GM23338 (cell line): Measurements from ENCODE around the gene TRIM22. TPM values are rescaled to one million over a fixed set of nuclear protein-coding genes. Genes with fewer than 3 reads are reported as not detected.

Experiments
- ATAC-seq: fragments of 200-7000 bp; cut with Tn5 transposase; 3 replicates; pipeline ENCODE4 v1.9.1; 2020
- DNase-seq: peaks from one replicate; pipeline ENCODE4 v3.0.0-alpha.2; 2015; ENCODE audit warnings: low spot score
- H2AFZ ChIP-seq: fragments of 200-600 bp; sonication (generic); 2 replicates; pipeline ENCODE4 v1.8.0; 2016; ENCODE audit warnings: antibody characterized with exemption, mild to moderate bottlenecking, moderate library complexity
- H3F3A ChIP-seq: fragments of 200-600 bp; sonication (generic); replicated peaks from 2 replicates; pipeline ENCODE4 v1.8.0; 2017; ENCODE audit warnings: antibody characterized with exemption, mixed run types, low read depth
- H3K27ac ChIP-seq: fragments of 200-600 bp; sonication (generic); 2 replicates; pipeline ENCODE4 v1.6.1; 2016; ENCODE audit warnings: low read depth
- H3K27me3 ChIP-seq: fragments of 200-600 bp; sonication (generic); 2 replicates; pipeline ENCODE4 v1.8.0; 2016; ENCODE audit warnings: mild to moderate bottlenecking, mixed run types, moderate library complexity; ENCODE audit not compliant: insufficient read depth
- H3K36me3 ChIP-seq: fragments of 200-600 bp; sonication (generic); 2 replicates; pipeline ENCODE4 v1.8.0; 2016; ENCODE audit warnings: mild to moderate bottlenecking; ENCODE audit not compliant: insufficient read depth
- H3K4me1 ChIP-seq: fragments of 200-600 bp; sonication (generic); 2 replicates; pipeline ENCODE4 v1.8.0; 2016; ENCODE audit warnings: mild to moderate bottlenecking, moderate library complexity; ENCODE audit not compliant: insufficient read depth
- H3K4me2 ChIP-seq: fragments of 200-600 bp; sonication (generic); 2 replicates; pipeline ENCODE4 v1.7.1; 2017; ENCODE audit warnings: mixed run types
- H3K4me3 ChIP-seq: fragments of 200-600 bp; sonication (generic); 2 replicates; pipeline ENCODE4 v1.6.1; 2016; ENCODE audit warnings: mixed run types
- H3K79me2 ChIP-seq: fragments of 200-600 bp; sonication (generic); replicated peaks from 2 replicates; pipeline ENCODE4 v1.8.0; 2017; ENCODE audit warnings: mild to moderate bottlenecking; ENCODE audit not compliant: insufficient read depth
- H3K9me2 ChIP-seq: fragments of 200-600 bp; sonication (generic); 2 replicates; pipeline ENCODE4 v1.8.0; 2017; ENCODE audit not compliant: insufficient read depth
- H4K20me1 ChIP-seq: fragments of 200-600 bp; sonication (generic); replicated peaks from 2 replicates; pipeline ENCODE4 v1.8.0; 2017; ENCODE audit warnings: mild to moderate bottlenecking; ENCODE audit not compliant: insufficient read depth
- H3K27ac Mint-ChIP-seq: 2 replicates; pipeline ENCODE4 v1.8.0; 2020; ENCODE audit warnings: inconsistent platforms, mild to moderate bottlenecking, moderate library complexity, mixed read lengths
- H3K27me3 Mint-ChIP-seq: 3 replicates; pipeline ENCODE4 v1.8.0; 2022; ENCODE audit warnings: low read depth, mild to moderate bottlenecking, moderate library complexity, mixed read lengths, inconsistent platforms; ENCODE audit not compliant: insufficient read depth, poor library complexity
- H3K36me3 Mint-ChIP-seq: 3 replicates; pipeline ENCODE4 v1.8.0; 2021; ENCODE audit warnings: low read depth, mild to moderate bottlenecking, inconsistent platforms, moderate library complexity, mixed read lengths
- H3K4me1 Mint-ChIP-seq: 3 replicates; pipeline ENCODE4 v1.8.0; 2020; ENCODE audit warnings: mild to moderate bottlenecking, inconsistent platforms, mixed read lengths
- H3K4me3 Mint-ChIP-seq: 3 replicates; pipeline ENCODE4 v1.8.0; 2021; ENCODE audit warnings: moderate library complexity, mild to moderate bottlenecking, inconsistent platforms, mixed read lengths
- H3K9me3 Mint-ChIP-seq: 3 replicates; pipeline ENCODE4 v1.8.0; 2020; ENCODE audit warnings: moderate library complexity, mild to moderate bottlenecking, inconsistent platforms, mixed read lengths
- CREB1 ChIP-seq: fragments of 250-450 bp; sonication (Bioruptor Pico); IDR thresholded peaks from 2 replicates; pipeline ENCODE4 v1.5.0; 2020; ENCODE audit warnings: low read depth, mild to moderate bottlenecking, moderate library complexity
- EZH2 ChIP-seq: fragments of 200-600 bp; sonication (generic); IDR thresholded peaks from one replicate; pipeline ENCODE4 v1.8.0; 2017; ENCODE audit warnings: antibody characterized with exemption, mild to moderate bottlenecking, low read depth; ENCODE audit not compliant: unreplicated experiment
- EZH2phosphoT487 ChIP-seq: fragments of 200-600 bp; sonication (generic); IDR thresholded peaks from one replicate; pipeline ENCODE4 v1.8.1; 2018; ENCODE audit warnings: antibody characterized with exemption; ENCODE audit not compliant: unreplicated experiment
- JUNB ChIP-seq: IDR thresholded peaks from one replicate; pipeline ENCODE4 v1.6.1; 2016; ENCODE audit warnings: antibody characterized with exemption; ENCODE audit not compliant: unreplicated experiment
- NANOG ChIP-seq: IDR thresholded peaks from 2 replicates; pipeline ENCODE4 v1.6.1; 2016; ENCODE audit warnings: antibody characterized with exemption, borderline replicate concordance
- POLR2AphosphoS5 ChIP-seq: IDR thresholded peaks from 2 replicates; pipeline ENCODE4 v1.6.1; 2016; ENCODE audit warnings: antibody characterized with exemption, low read depth
- STAT1 ChIP-seq: IDR thresholded peaks from one replicate; pipeline ENCODE4 v1.6.1; 2016; ENCODE audit warnings: antibody characterized with exemption; ENCODE audit not compliant: unreplicated experiment
- ZNF114 ChIP-seq: fragments of 250-450 bp; sonication (Bioruptor Pico); IDR thresholded peaks from 2 replicates; pipeline ENCODE4 v1.5.0; 2020; ENCODE audit warnings: mild to moderate bottlenecking, moderate library complexity
- ZNF331 ChIP-seq: fragments of 250-450 bp; sonication (Bioruptor Pico); IDR thresholded peaks from 2 replicates; pipeline ENCODE4 v1.5.0; 2020; ENCODE audit warnings: low read depth, mild to moderate bottlenecking, moderate library complexity
- polyA plus RNA-seq: library from polyadenylated mRNA; unstranded; fragments of >200 nt; fragmentation: Nextera tagmentation; extraction: Ambion mirVana; gene quantifications from 2 replicates; pipeline ENCODE4 v1.2.1, GENCODE V29; 2016
- total RNA-seq: library from RNA; depleted of rRNA; stranded (reverse); fragments of >200 nt; shearing (Covaris generic); gene quantifications from 2 replicates; pipeline ENCODE4 v1.2.3, GENCODE V29; 2014
- TF ChIP-seq, protein P1 (sequence below), 2 experiments: fragments of 200-600 bp in 1 of 2; sonication (generic) in 1 of 2; conservative IDR thresholded peaks; 2 replicates each; pipeline versions ENCODE4 v1.5.1 to v1.6.1; 2016 to 2017; ENCODE audit warnings: antibody characterized with exemption in 2 of 2, low read depth in 2 of 2, mild to moderate bottlenecking in 2 of 2, moderate library complexity in 1 of 2
- TF ChIP-seq, protein P2 (sequence below): fragments of 250-450 bp; sonication (Bioruptor Pico); IDR thresholded peaks from 2 replicates; pipeline ENCODE4 v1.5.0; 2020; ENCODE audit warnings: mild to moderate bottlenecking, moderate library complexity
- TF ChIP-seq, protein P3 (sequence below): IDR thresholded peaks from 2 replicates; pipeline ENCODE4 v1.6.1; 2016; ENCODE audit warnings: antibody characterized with exemption
- TF ChIP-seq, protein P4 (sequence below): IDR thresholded peaks from one replicate; pipeline ENCODE4 v1.6.1; 2018; ENCODE audit warnings: antibody characterized with exemption; ENCODE audit not compliant: unreplicated experiment

Gene TRIM22
- total and polyA plus RNA-seq, 2 experiments from 2014 or later, result 23.9 to 41.1 TPM

DNA sequence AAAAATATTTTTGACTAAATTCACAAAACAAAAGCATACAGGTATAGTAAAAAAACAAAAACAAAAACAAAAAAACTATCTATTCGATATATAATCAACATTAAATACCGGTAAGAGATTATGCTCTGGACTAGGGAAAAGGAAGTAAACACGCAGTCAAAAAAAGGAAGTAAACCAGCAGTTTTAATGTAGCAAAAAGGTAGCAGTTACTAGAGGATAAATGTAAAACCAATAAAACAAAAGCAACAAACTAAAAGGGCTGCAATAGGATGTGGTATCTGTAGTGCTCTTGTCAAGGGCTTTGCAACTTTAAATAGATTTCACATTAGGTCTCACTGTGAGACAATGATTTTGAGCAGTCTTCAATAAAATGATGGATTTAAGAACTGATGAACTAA lies 2.4 kb downstream of the TRIM22 start:
- H3K27ac ChIP-seq, result no peak overlapping the region
- peaks cover 7% of the 10 kb centered on the region; the same call in 1 of the 2 replicates for H3K9me2 ChIP-seq
- H3F3A ChIP-seq, result no peaks in the 10 kb centered on the region
- Mint-ChIP-seq H3K4me3 (no peak overlapping the region), H3K9me3 (peaks cover 11% of the 10 kb centered on the region; the same call in 2 of the 3 replicates), H3K4me1 (peaks cover 24% of the 10 kb centered on the region), H3K27me3 (peaks cover 4% of the 10 kb centered on the region), H3K27ac (no peak overlapping the region), H3K36me3 (peaks cover 24% of the 10 kb centered on the region)
- H4K20me1 ChIP-seq, result no peaks in the 10 kb centered on the region
- TF ChIP-seq, protein P1, sequence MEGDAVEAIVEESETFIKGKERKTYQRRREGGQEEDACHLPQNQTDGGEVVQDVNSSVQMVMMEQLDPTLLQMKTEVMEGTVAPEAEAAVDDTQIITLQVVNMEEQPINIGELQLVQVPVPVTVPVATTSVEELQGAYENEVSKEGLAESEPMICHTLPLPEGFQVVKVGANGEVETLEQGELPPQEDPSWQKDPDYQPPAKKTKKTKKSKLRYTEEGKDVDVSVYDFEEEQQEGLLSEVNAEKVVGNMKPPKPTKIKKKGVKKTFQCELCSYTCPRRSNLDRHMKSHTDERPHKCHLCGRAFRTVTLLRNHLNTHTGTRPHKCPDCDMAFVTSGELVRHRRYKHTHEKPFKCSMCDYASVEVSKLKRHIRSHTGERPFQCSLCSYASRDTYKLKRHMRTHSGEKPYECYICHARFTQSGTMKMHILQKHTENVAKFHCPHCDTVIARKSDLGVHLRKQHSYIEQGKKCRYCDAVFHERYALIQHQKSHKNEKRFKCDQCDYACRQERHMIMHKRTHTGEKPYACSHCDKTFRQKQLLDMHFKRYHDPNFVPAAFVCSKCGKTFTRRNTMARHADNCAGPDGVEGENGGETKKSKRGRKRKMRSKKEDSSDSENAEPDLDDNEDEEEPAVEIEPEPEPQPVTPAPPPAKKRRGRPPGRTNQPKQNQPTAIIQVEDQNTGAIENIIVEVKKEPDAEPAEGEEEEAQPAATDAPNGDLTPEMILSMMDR (conservative IDR thresholded peaks at IDR 0.05; ENCODE audit: low read depth in 2 of 2), result no peak
- TF ChIP-seq, protein P2, sequence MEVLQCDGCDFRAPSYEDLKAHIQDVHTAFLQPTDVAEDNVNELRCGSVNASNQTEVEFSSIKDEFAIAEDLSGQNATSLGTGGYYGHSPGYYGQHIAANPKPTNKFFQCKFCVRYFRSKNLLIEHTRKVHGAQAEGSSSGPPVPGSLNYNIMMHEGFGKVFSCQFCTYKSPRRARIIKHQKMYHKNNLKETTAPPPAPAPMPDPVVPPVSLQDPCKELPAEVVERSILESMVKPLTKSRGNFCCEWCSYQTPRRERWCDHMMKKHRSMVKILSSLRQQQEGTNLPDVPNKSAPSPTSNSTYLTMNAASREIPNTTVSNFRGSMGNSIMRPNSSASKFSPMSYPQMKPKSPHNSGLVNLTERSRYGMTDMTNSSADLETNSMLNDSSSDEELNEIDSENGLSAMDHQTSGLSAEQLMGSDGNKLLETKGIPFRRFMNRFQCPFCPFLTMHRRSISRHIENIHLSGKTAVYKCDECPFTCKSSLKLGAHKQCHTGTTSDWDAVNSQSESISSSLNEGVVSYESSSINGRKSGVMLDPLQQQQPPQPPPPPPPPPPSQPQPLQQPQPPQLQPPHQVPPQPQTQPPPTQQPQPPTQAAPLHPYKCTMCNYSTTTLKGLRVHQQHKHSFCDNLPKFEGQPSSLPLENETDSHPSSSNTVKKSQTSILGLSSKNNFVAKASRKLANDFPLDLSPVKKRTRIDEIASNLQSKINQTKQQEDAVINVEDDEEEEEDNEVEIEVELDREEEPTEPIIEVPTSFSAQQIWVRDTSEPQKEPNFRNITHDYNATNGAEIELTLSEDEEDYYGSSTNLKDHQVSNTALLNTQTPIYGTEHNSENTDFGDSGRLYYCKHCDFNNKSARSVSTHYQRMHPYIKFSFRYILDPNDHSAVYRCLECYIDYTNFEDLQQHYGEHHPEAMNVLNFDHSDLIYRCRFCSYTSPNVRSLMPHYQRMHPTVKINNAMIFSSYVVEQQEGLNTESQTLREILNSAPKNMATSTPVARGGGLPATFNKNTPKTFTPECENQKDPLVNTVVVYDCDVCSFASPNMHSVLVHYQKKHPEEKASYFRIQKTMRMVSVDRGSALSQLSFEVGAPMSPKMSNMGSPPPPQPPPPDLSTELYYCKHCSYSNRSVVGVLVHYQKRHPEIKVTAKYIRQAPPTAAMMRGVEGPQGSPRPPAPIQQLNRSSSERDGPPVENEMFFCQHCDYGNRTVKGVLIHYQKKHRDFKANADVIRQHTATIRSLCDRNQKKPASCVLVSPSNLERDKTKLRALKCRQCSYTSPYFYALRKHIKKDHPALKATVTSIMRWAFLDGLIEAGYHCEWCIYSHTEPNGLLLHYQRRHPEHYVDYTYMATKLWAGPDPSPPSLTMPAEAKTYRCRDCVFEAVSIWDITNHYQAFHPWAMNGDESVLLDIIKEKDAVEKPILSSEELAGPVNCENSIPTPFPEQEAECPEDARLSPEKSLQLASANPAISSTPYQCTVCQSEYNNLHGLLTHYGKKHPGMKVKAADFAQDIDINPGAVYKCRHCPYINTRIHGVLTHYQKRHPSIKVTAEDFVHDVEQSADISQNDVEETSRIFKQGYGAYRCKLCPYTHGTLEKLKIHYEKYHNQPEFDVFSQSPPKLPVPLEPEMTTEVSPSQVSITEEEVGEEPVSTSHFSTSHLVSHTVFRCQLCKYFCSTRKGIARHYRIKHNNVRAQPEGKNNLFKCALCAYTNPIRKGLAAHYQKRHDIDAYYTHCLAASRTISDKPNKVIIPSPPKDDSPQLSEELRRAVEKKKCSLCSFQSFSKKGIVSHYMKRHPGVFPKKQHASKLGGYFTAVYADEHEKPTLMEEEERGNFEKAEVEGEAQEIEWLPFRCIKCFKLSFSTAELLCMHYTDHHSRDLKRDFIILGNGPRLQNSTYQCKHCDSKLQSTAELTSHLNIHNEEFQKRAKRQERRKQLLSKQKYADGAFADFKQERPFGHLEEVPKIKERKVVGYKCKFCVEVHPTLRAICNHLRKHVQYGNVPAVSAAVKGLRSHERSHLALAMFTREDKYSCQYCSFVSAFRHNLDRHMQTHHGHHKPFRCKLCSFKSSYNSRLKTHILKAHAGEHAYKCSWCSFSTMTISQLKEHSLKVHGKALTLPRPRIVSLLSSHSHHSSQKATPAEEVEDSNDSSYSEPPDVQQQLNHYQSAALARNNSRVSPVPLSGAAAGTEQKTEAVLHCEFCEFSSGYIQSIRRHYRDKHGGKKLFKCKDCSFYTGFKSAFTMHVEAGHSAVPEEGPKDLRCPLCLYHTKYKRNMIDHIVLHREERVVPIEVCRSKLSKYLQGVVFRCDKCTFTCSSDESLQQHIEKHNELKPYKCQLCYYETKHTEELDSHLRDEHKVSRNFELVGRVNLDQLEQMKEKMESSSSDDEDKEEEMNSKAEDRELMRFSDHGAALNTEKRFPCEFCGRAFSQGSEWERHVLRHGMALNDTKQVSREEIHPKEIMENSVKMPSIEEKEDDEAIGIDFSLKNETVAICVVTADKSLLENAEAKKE (CRISPR knock-in tag), result no peak
- TF ChIP-seq, protein P3, sequence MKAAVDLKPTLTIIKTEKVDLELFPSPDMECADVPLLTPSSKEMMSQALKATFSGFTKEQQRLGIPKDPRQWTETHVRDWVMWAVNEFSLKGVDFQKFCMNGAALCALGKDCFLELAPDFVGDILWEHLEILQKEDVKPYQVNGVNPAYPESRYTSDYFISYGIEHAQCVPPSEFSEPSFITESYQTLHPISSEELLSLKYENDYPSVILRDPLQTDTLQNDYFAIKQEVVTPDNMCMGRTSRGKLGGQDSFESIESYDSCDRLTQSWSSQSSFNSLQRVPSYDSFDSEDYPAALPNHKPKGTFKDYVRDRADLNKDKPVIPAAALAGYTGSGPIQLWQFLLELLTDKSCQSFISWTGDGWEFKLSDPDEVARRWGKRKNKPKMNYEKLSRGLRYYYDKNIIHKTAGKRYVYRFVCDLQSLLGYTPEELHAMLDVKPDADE, result no peak
- TF ChIP-seq ZNF331 (CRISPR knock-in tag), result no peak
- TF ChIP-seq, protein P4, sequence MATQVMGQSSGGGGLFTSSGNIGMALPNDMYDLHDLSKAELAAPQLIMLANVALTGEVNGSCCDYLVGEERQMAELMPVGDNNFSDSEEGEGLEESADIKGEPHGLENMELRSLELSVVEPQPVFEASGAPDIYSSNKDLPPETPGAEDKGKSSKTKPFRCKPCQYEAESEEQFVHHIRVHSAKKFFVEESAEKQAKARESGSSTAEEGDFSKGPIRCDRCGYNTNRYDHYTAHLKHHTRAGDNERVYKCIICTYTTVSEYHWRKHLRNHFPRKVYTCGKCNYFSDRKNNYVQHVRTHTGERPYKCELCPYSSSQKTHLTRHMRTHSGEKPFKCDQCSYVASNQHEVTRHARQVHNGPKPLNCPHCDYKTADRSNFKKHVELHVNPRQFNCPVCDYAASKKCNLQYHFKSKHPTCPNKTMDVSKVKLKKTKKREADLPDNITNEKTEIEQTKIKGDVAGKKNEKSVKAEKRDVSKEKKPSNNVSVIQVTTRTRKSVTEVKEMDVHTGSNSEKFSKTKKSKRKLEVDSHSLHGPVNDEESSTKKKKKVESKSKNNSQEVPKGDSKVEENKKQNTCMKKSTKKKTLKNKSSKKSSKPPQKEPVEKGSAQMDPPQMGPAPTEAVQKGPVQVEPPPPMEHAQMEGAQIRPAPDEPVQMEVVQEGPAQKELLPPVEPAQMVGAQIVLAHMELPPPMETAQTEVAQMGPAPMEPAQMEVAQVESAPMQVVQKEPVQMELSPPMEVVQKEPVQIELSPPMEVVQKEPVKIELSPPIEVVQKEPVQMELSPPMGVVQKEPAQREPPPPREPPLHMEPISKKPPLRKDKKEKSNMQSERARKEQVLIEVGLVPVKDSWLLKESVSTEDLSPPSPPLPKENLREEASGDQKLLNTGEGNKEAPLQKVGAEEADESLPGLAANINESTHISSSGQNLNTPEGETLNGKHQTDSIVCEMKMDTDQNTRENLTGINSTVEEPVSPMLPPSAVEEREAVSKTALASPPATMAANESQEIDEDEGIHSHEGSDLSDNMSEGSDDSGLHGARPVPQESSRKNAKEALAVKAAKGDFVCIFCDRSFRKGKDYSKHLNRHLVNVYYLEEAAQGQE, result no peak
- TF ChIP-seq STAT1, result no peak
- TF ChIP-seq NANOG, result no peak
- no peak for TF ChIP-seq EZH2phosphoT487
- no peak for TF ChIP-seq EZH2
- TF ChIP-seq POLR2AphosphoS5, result no peak
- no peak for TF ChIP-seq JUNB
- no peak for TF ChIP-seq ZNF114 (CRISPR knock-in tag)
- TF ChIP-seq CREB1 (CRISPR knock-in tag), result no peak
- no peak for DNase-seq
- peaks cover 5% of the 10 kb centered on the region; the same call in 1 of the 2 replicates for H3K36me3 ChIP-seq
- no peak overlapping the region for H3K4me2 ChIP-seq
- no peaks in the 10 kb centered on the region for H3K27me3 ChIP-seq
- no peak overlapping the region for H2AFZ ChIP-seq
- peaks cover 21% of the 10 kb centered on the region for H3K4me1 ChIP-seq
- ATAC-seq, result no peak
- no peak overlapping the region for H3K4me3 ChIP-seq
- peaks cover 32% of the 10 kb centered on the region for H3K79me2 ChIP-seq
